ENCODE data around the gene SYNE4. TPM values are rescaled to one million over a fixed set of nuclear protein-coding genes. Genes with fewer than 3 reads are reported as not detected.

Gene SYNE4
- total and polyA plus RNA-seq, 3 donors from 2014 or later = 0.68 to 1.8 (median 1.3) TPM

- no peak for DNase-seq
- H3K4me1 ChIP-seq = peaks cover 4% of the 10 kb centered on the region
- WGBS, 2 donors = 66 to 81% methylated on average over 6 of the region's 6 CpGs
- no peak for TF ChIP-seq POLR2A (IDR thresholded peaks at IDR 0.05)
- TF ChIP-seq CTCF (IDR thresholded peaks at IDR 0.05) = no peak
- no peaks in the 10 kb centered on the region for H3K36me3 ChIP-seq (ENCODE audit: low read depth, missing control alignments)
- H3K4me3 ChIP-seq = no peak overlapping the region
- H3K27ac ChIP-seq = no peak overlapping the region
- no peaks in the 10 kb centered on the region for H3K27me3 ChIP-seq
- intact Hi-C loops (cut with DNase I; ENCODE audit: low total_unique reads) = no loop called here
- H3K9me3 ChIP-seq = no peaks in the 10 kb centered on the region
Measured at GRCh38 chr19:36031308-36031707, 22.7 kb upstream of the SYNE4 start.

GRCh38 chr19:36030264-36031148 lies 21.9 kb upstream of the SYNE4 start:
- H3K4me1 ChIP-seq = peaks cover 4% of the 10 kb centered on the region
- no peaks in the 10 kb centered on the region for H3K27me3 ChIP-seq
- H3K36me3 ChIP-seq (ENCODE audit: low read depth, missing control alignments) = no peaks in the 10 kb centered on the region
- H3K27ac ChIP-seq = no peak overlapping the region
- DNase-seq = no peak
- no peak overlapping the region for H3K4me3 ChIP-seq
- TF ChIP-seq POLR2A (IDR thresholded peaks at IDR 0.05) (no peak), CTCF (IDR thresholded peaks at IDR 0.05) (no peak)
- WGBS, 2 donors = 79 to 80% methylated on average over 8 of the region's 8 CpGs
- H3K9me3 ChIP-seq = no peaks in the 10 kb centered on the region
- intact Hi-C loops (cut with DNase I; ENCODE audit: low total_unique reads) = no loop called here

GRCh38 chr19:36028313-36029041 lies 19.9 kb upstream of the SYNE4 start:
- TF ChIP-seq CTCF (IDR thresholded peaks at IDR 0.05) (no peak), POLR2A (IDR thresholded peaks at IDR 0.05) (no peak)
- Histone ChIP-seq H3K27ac (no peak overlapping the region), H3K27me3 (no peaks in the 10 kb centered on the region), H3K4me1 (peaks cover 4% of the 10 kb centered on the region), H3K4me3 (no peak overlapping the region), H3K9me3 (no peaks in the 10 kb centered on the region), H3K36me3 (ENCODE audit: low read depth, missing control alignments) (no peaks in the 10 kb centered on the region)
- intact Hi-C loops (cut with DNase I; ENCODE audit: low total_unique reads) = no loop called here
- WGBS, 2 donors = 66 to 71% methylated on average over 10 of the region's 10 CpGs
- no peak for DNase-seq

GRCh38 chr19:36027696-36028095 lies 19.1 kb upstream of the SYNE4 start:
- peaks cover 4% of the 10 kb centered on the region for H3K4me1 ChIP-seq
- H3K4me3 ChIP-seq = no peak overlapping the region
- H3K36me3 ChIP-seq (ENCODE audit: low read depth, missing control alignments) = no peaks in the 10 kb centered on the region
- H3K27ac ChIP-seq = no peak overlapping the region
- WGBS, 2 donors = 87 to 93% methylated on average over 6 of the region's 6 CpGs
- TF ChIP-seq POLR2A (IDR thresholded peaks at IDR 0.05) (no peak), CTCF (IDR thresholded peaks at IDR 0.05) (no peak)
- no peaks in the 10 kb centered on the region for H3K9me3 ChIP-seq
- no peak for DNase-seq
- intact Hi-C loops (cut with DNase I; ENCODE audit: low total_unique reads) = no loop called here
- H3K27me3 ChIP-seq = no peaks in the 10 kb centered on the region

Data from testis (tissue), 3 donors.